GM18867 (cell line): Measurements from ENCODE around the gene MAPK4.
"Not testable (repeated sequence)": the region's sequence is repeated elsewhere in the genome, so short reads cannot be mapped to it uniquely, and the experiment has no call there.

Experiments
- ATAC-seq: cut with Tn5 transposase; IDR thresholded peaks from one replicate; pipeline ENCODE4 v1.9.1; 2021; ENCODE audit warnings: mild to moderate bottlenecking, moderate library complexity; ENCODE audit not compliant: unreplicated experiment

MAPK4 gene

DNA sequence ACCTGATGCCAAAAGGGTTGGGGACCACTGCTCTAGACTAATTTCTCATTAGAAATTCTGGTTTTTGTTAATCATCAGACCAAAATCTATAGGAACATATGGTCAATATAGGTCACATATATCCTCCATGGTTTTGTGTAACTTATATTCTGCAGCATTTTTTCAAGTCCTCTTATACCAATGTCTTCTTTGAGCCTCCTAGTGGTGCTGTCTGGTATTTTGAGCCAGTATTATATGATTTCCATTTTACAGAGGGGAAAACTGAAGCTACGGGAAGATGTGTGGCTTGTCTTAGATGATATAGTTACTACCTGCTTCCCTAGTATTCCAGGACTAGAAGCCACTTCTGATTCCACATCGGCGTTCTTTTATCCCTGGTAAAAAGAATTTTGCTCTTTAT, 13.8 kb downstream of the MAPK4 start:
- no peak for ATAC-seq

DNA sequence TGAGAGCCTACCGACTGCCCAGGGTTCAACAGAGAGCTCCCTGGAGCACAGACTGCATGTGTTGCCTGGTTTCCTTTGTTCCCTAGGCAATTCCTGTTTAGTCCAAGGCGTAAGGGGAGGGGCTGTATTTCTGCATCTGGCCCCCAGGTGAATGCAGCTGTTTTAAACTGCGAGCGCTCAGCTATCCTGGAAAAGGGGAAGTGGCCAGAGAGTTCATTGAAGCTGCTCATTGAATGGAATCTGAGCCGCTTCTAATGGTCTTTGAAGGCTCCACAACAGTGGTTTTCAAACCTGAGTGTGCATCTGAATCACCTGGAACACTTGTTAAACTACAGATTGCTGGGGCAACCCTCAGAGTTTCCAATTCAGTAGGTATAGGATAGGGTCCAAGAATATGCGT, 18.1 kb downstream of the MAPK4 start:
- no peak for ATAC-seq

DNA sequence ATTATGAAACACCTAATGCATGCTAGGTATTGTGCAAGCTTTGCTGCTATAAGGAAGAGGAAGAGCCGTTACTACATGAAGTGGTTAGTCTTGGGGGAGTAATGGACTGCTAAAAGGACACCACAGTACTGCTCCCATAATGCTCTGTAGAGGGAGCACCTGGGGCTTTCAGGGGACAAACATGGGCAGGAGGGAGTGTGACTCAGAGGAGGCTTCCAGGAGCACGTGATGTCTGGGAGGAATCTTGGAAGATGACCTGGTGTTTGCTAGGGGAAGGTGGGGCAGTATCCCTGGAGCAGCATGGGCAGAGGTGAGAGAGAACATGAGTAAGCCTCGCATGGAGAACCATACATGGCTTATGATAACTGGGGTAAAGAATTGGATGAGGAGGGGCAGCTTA, 18.8 kb downstream of the MAPK4 start:
- no peak for ATAC-seq

DNA sequence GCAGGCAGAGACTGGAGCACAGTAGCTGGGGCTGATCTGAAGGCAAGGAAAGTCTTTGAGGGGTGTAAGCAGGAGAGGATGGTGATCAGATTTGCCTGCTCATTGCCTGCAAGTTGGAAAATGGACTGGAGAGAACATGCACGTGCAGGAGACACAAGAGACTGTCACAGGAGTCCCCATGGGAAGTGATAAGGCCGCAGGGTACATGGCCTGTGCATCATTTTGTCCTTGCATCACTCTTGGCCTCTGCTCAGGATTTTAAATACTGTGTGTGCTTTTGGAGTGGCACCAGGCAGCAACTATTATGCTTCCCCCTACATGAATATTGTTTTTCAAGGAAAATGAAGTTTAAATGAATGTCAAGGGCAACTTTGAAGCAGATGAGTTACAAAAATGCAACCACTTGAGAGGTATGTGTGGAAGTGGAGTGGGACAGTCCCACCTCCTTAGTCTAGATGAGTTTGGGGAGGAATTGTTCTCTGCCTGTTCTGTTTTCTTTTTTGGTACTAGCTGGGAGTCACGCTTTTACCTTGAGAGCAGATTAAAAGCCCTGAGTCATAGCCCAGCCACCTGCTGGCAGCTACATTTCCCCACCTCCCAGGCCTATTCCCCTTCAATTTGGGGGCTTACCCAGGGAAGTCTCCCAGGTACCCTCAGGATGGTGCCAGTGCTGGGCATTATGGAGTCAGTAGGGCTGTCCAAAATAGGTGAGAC, 19.3 kb downstream of the MAPK4 start:
- ATAC-seq, result no peak

DNA sequence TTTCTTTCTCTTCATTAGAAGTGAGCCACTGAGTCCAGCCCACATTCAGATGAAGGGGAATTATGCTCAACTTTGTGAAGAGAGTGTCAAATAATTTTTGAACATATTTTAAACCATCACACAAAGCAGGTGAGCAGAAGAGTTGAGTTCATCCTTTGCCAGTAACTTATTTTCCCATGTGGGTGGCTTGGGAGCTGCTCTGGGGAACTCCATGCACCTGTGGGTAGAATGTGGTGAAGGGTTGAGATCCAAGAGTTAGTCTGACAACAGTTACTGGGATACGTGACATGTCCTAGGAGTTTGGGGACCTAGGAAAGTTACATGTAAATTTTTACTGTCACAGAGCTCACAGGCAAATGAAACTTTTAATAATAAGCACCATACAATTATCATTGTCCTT, 21.6 kb downstream of the MAPK4 start:
- ATAC-seq, result no peak

DNA sequence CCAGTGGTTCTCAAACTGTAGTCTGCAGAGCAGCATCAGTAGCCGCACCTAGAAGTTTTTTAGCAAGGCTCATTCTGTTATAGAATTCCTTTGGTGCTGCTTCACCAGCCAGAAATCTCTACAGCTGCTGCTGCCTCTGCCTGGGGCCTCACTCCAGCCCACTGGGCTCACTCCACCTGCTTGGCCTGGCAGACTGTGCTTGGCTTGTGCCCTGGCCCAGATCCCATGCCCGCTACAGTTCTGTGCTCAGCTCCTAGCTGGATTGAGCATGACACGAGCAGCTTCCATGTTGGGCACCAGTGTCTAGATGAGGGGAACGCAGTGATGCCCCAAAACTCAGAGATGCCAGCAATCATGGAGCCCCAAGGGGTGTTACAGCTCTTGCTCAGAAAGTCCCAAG, 22.6 kb downstream of the MAPK4 start:
- no peak for ATAC-seq

DNA sequence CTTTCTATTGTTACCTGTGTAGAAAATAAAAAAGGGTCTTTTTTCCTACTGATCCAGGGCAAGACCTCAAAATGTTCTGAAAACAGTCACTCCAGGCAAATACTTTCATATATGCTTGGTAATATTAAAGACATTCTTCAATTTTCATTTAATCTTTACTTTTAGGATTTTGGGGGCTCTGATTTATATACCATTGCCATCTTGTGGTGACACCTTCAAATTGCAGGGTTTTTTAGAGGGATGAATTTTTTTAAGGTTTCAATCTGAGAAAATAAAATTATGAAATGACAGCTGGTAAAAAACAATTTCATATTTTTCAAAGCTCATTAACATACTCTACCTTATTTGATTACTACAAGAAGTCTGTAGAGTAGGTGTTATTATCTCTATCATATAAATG, 26.8 kb downstream of the MAPK4 start:
- ATAC-seq, result no peak

DNA sequence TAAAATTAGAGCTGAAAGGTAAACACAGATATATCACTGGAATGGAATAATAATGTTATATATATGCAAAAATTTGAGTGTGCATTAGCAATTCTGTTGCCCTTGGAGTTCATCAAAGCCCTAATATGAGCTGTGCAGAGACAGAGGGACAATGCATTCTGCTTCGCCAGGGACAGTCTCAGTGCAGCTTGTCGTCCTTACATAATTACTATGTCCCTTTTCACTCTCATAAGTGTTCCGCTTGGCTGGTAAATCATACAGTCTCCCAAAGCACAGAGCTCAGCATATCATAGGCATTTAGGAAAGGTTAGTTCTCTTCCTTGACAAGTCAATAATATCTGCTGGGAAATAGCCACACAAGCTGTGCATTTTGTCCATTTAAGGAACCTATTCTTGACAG, 30.7 kb downstream of the MAPK4 start:
- ATAC-seq, result no peak

DNA sequence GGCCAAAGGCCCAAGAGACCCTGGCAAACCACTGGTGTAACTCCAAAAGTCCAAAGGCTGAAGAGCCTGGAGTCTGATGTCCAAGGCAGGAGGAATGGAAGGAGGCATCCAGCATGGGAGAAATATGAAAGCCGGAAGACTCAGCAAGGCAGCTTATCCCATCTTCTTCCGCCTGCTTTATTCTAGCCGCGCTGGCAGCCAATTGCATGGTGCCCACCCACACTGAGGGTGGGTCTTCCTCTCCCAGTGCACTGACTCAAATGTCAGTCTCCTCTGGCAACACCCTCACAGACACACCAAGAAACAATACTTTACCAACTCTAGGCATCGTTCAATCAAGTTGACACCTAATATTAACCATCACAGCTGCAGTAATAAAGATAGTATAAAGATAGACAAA, 34.1 kb downstream of the MAPK4 start:
- no peak for ATAC-seq

DNA sequence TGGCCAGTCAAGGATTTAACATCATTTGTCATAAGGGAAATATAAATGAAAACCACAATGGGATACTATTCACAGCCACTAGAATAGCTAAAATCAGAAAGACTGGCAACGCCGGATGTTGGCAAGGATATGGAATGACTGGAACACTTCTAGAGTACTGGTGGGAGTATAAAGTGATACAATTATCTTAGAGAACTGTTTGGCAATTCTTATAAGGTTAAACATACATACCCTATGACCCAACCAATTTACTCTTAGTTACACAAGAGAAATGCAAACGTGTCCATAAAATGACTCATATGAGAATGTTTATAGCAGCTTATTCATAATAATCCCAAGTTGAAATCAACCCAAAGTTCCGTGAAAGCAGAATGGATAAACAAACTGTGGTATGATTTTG, 35.1 kb downstream of the MAPK4 start:
- ATAC-seq, result no peak

DNA sequence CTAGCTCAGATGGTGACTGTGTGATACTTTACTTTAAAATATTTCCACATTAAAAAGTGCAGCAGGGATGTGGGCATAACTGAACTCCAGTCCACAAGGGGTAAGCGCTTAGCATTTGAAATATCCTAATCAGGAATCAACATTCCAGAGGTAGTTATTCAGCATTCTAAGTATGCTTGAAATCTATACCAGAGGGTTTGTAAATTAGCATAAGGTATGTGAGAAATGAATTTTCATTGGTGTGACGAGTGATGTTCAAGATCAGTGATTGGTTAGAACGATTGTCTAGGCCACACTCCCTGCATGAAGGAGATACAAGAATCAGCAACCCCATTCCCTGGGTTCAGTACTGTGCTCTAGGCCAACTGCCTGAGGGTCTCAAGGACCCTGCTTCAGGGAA, 42.6 kb downstream of the MAPK4 start:
- ATAC-seq, result no peak

DNA sequence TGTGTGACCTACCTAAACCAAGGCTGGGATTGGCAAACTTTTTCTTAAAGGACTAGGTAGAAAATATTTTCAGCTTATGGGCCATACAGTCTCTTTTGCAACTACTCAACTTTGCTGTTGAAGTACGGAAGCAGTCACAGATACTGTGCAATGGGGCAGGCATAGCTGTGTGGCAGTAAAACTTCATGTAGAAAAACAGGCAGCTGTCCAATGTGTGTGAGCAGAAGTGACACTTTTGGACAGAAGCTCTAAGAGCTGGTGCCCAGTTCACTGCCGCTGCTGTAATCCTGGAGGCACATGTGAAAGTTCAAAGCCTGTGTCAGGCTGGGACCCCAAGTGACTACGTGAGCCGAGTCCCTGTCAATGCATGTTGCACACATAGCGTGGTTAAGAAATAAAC, 46.7 kb downstream of the MAPK4 start:
- ATAC-seq, result no peak

DNA sequence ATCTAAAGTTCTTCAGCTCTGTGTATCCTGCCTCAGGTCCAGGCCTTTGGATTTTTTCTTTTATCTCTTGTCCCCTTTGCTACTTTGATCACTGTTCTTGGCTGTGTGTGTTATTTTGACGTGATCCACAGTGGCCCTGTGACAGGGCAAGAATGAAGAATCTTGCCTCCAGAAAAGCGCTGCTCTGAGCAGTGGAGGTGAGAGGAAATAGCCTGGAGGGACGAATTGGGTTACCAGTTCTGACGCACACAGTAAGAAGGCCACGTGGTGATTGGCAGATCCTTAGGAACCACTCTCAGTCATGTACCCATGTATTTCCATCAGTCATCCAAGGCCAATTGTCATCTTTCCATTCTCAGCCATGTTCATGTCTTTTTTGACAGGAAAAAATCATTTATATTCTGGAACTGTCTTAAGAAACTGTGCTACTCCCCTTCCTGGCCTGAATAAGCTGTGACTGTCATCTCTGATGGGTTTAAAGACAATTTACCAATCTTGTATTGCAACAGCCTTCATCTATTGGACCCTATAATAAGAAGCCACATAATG, 47.6 kb downstream of the MAPK4 start:
- ATAC-seq, result no peak

DNA sequence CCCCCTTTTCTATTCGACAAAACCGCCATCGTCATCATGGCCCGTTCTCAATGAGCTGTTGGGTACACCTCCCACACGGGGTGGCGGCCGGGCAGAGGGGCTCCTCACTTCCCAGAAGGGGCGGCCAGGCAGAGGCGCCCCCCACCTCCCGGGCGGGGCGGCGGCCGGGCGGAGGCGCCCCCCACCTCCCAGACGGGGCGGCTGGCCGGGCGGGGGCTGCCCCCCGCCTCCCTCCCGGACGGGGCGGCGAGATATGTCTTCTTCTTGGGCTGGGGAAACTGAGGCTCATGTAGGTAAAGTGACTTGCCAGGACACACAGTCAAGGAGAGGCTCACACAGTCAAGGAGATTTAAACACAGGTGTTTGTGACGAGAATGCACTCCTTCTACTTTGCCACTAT, 49.3 kb downstream of the MAPK4 start:
- not testable (repeated sequence) for ATAC-seq

DNA sequence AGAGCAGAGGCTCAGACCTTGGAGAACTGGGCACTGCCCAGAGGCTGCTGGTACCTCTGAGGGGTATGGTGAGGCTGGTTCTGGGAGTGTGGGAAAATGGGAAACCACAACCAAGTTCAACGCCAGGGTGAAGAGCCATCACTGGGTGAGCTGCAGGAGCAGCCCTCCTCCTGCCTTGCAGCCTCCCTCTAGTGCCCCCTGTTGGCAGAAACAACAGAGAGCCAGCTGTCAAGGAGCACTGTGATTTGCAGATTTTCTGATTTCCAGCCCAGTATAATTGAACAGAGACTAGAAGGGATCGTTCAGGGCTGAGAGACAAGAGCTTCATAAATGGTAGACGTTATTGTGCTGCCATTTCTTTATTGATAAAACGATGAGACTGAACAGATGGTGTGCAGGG, 50.5 kb downstream of the MAPK4 start:
- ATAC-seq, result no peak

DNA sequence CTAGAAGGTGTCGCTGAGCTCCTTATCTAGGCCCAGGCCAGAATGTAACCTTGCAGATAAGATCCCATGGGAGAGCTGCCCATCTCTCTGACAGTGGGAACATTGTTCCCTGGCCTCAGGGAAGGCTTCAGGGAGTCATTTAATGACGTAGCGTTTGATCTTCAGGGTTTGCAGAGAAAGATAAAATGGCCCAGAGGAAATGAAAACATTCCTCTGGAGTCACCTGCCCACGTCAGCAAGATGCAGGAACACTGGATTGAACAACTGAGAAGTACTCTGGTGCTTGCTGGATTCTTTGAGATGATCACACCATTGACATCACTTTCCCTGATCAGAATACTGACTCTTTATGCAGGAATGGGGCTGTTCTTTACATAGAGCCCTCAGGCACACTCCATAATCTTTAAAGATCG, 51.6 kb downstream of the MAPK4 start:
- no peak for ATAC-seq

DNA sequence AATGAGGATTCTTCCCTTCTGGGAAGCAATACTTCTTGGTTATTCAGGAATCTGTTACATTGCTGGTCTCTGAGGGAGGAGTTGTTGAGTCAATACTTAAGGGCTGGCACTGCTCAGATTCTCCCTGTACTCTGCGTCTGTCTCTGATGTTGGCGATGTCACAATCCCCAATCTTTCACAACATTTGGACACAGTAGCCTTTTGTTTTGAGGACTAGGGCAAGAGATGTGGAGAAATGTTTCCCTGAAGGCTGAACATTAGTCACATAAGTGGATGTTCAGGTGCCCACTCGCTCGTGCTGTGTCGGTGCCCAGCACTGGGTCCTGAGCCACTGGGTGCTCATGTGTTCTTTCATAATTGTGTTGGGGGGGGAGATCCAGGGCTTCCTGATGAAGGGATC, 55.0 kb downstream of the MAPK4 start:
- no peak for ATAC-seq

DNA sequence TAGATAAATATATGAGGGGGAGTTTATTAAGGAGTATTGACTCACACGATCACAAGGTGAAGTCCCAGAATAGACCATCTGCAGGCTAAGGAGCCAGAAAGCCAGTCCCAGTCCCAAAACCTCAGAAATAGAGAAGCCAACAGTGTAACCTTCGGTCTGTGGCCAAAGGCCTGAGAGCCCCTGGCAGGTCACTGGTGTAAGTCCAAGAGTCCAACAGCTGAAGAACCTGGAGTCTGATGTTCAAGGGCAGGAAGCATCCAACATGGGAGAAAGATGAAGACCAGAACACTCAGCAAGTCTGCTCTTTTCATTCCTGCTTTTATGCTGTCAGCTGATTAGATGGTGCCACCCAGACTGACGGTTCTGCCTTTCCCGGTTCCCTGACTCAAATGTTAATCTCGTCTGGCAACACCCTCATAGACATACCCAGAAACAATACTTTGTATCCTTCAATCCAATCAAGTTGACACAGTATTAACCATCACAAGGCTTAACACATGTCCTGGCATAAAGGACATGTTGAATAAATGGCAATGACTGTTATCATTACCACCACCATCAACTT, 56.7 kb downstream of the MAPK4 start:
- ATAC-seq, result no peak

DNA sequence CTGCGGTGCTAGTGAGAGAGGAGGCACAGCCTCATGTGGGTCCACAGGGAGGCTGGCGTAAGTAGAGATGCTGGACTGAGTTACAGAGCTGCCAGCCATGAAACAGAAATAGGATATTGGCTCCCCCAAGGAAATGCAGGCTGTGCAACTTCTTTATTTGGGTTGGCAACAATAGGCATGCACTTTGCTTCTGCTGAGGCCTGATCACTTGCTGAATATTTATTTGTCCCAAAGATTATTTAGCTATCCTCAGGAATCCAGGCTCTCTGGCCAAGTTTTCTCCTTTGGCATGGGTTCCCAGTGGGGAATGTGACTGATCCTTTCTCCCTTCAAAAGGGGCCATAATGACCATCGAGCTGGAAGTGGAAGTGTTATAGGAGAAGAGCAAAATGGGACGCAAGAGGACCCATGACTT, 60.0 kb downstream of the MAPK4 start:
- ATAC-seq, result no peak

DNA sequence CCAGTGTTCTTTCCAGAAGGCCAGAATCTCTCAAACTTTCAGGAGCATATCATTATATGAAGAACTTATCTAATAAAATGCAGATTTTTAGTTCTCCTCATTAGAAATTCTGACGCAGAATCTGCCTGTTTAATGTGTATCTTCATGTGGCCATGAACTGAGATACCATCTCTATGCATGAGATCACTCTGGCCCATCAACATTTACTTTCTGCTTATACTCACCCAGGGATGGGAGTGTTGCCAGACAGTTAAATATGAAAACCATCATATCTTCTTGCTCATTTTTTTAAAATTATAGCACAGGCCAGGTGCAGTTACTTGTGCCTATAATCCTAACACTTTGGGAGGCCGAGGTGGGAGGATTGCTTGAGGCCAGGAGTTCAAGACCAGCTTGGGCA, 60.4 kb downstream of the MAPK4 start:
- no peak for ATAC-seq

DNA sequence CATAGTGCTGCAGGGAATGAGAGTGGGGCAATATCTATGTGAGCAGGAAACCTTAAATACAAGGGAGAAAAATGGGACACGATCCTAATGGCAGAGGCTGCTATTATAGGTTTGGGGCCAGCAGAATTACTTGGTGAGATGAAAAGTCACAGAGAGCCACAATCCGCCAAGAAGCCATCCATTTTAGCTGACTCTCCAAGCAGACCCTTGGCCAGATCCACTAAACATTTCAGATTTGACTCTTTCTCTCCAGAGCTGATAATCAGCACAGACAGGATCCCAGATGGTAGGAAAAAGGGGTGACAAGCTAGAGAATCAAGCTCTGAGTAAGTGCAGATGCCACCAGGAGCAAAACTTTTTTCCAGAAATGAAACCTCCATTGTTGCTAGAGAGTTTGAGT, 61.5 kb downstream of the MAPK4 start:
- no peak for ATAC-seq

DNA sequence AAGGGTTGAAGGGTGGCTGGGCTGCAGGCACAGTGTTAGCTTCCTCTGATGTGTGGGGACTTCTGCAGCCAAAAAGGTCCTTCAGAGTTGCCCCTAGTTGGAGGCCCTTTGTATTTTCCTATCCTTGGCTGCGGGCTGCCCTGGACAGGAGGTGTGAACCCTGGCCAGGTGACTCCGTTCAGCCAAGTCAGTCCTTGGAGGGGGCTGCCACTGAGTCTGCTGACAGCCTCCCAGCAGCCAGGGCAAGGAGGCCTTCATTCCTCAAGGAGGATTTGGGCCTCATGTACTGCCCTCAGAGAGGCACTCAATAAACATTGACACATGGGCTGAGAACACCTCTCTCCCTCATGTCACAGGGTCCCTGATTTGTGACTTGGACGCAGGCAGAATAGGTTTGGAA, 62.4 kb downstream of the MAPK4 start:
- no peak for ATAC-seq

DNA sequence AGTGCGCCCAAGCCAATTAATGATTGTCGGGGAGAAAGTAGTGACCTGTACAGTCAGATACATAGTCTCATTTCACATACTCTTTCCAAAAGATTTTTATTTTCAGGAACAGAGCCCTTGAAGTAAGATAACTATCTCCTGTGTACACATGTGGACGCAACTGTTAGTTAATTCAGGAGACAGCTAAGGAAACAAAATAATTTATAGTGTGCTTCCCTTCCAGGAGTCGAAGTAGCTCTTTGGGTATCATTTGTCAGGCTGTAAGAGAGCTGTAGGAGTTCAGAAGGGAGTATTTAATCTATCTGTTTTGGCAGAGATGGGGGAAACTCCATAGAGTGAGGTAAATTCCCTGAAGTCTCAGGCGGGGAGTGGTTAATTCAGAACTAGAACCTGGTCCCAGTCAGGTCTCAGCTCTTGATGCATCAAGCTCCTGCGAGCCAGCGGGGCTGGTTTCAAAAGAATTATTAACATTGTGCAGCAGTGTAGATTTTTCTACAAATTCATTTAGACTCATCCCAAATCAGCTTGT, 63.0 kb downstream of the MAPK4 start:
- ATAC-seq, result no peak
